ENCODE data around the gene ZSWIM7.
"Not testable (repeated sequence)": the region's sequence is repeated elsewhere in the genome, so short reads cannot be mapped to it uniquely, and the experiment has no call there.

The ZSWIM7 gene

GRCh38 chr17:15943971-15944758 is 55.3 kb downstream of the ZSWIM7 start:
- Histone ChIP-seq H3K4me1 (ENCODE audit: control insufficient read depth, insufficient read depth, low read length) (peaks cover 28% of the 10 kb centered on the region), H3K4me3 (ENCODE audit: low read length) (peak overlapping the region; percentile 87), H3K27me3 (replicated peaks; ENCODE audit: control insufficient read depth, insufficient read depth, low read length) (no peaks in the 10 kb centered on the region), H3K9ac (ENCODE audit: low read length) (peak overlapping the region; percentile 77), H3K9me3 (ENCODE audit: control insufficient read depth, low read length) (no peaks in the 10 kb centered on the region), H3K36me3 (ENCODE audit: control insufficient read depth, insufficient read depth, low read length, severe bottlenecking) (no peaks in the 10 kb centered on the region)
- DNase-seq (ENCODE audit: low read depth), result no peak

GRCh38 chr17:15942207-15942833 is 57.2 kb downstream of the ZSWIM7 start:
- H3K27me3 ChIP-seq (replicated peaks; ENCODE audit: control insufficient read depth, insufficient read depth, low read length), result no peaks in the 10 kb centered on the region
- no peak overlapping the region for H3K4me3 ChIP-seq (ENCODE audit: low read length)
- DNase-seq (ENCODE audit: low read depth), result no peak
- no peaks in the 10 kb centered on the region for H3K9me3 ChIP-seq (ENCODE audit: control insufficient read depth, low read length)
- H3K4me1 ChIP-seq (ENCODE audit: control insufficient read depth, insufficient read depth, low read length), result peaks cover 21% of the 10 kb centered on the region
- no peak overlapping the region for H3K9ac ChIP-seq (ENCODE audit: low read length)
- H3K36me3 ChIP-seq (ENCODE audit: control insufficient read depth, insufficient read depth, low read length, severe bottlenecking), result no peaks in the 10 kb centered on the region

- Histone ChIP-seq H3K27me3 (replicated peaks; ENCODE audit: control insufficient read depth, insufficient read depth, low read length) (no peaks in the 10 kb centered on the region), H3K4me3 (ENCODE audit: low read length) (no peak overlapping the region), H3K9me3 (ENCODE audit: control insufficient read depth, low read length) (no peaks in the 10 kb centered on the region), H3K36me3 (ENCODE audit: control insufficient read depth, insufficient read depth, low read length, severe bottlenecking) (no peaks in the 10 kb centered on the region), H3K4me1 (ENCODE audit: control insufficient read depth, insufficient read depth, low read length) (peaks cover 15% of the 10 kb centered on the region), H3K9ac (ENCODE audit: low read length) (no peak overlapping the region)
- no peak for DNase-seq (ENCODE audit: low read depth)
These were observed 57.7 kb downstream of the ZSWIM7 start for GRCh38 chr17:15941781-15942180.

GRCh38 chr17:15936481-15936880 is 63.0 kb downstream of the ZSWIM7 start:
- not testable (repeated sequence) for H3K4me1 ChIP-seq (ENCODE audit: control insufficient read depth, insufficient read depth, low read length); H3K4me3 ChIP-seq (ENCODE audit: low read length); H3K36me3 ChIP-seq (ENCODE audit: control insufficient read depth, insufficient read depth, low read length, severe bottlenecking); H3K27me3 ChIP-seq (replicated peaks; ENCODE audit: control insufficient read depth, insufficient read depth, low read length); DNase-seq (ENCODE audit: low read depth); H3K9me3 ChIP-seq (ENCODE audit: control insufficient read depth, low read length); H3K9ac ChIP-seq (ENCODE audit: low read length)

- H3K9ac ChIP-seq (ENCODE audit: low read length), result no peak overlapping the region
- H3K4me1 ChIP-seq (ENCODE audit: control insufficient read depth, insufficient read depth, low read length), result no peaks in the 10 kb centered on the region
- no peak overlapping the region for H3K4me3 ChIP-seq (ENCODE audit: low read length)
- no peaks in the 10 kb centered on the region for H3K27me3 ChIP-seq (replicated peaks; ENCODE audit: control insufficient read depth, insufficient read depth, low read length)
- no peak for DNase-seq (ENCODE audit: low read depth)
- H3K9me3 ChIP-seq (ENCODE audit: control insufficient read depth, low read length), result no peaks in the 10 kb centered on the region
- H3K36me3 ChIP-seq (ENCODE audit: control insufficient read depth, insufficient read depth, low read length, severe bottlenecking), result no peaks in the 10 kb centered on the region
These were observed 63.6 kb downstream of the ZSWIM7 start for GRCh38 chr17:15935891-15936290.

GRCh38 chr17:15934866-15935265 is 64.6 kb downstream of the ZSWIM7 start:
- Histone ChIP-seq H3K27me3 (replicated peaks; ENCODE audit: control insufficient read depth, insufficient read depth, low read length) (no peaks in the 10 kb centered on the region), H3K4me3 (ENCODE audit: low read length) (no peak overlapping the region), H3K4me1 (ENCODE audit: control insufficient read depth, insufficient read depth, low read length) (no peaks in the 10 kb centered on the region), H3K9ac (ENCODE audit: low read length) (no peak overlapping the region), H3K9me3 (ENCODE audit: control insufficient read depth, low read length) (no peaks in the 10 kb centered on the region), H3K36me3 (ENCODE audit: control insufficient read depth, insufficient read depth, low read length, severe bottlenecking) (no peaks in the 10 kb centered on the region)
- no peak for DNase-seq (ENCODE audit: low read depth)

GRCh38 chr17:15931394-15931793 is 68.1 kb downstream of the ZSWIM7 start:
- no peak for DNase-seq (ENCODE audit: low read depth)
- peaks cover 18% of the 10 kb centered on the region for H3K27me3 ChIP-seq (replicated peaks; ENCODE audit: control insufficient read depth, insufficient read depth, low read length)
- H3K4me1 ChIP-seq (ENCODE audit: control insufficient read depth, insufficient read depth, low read length), result no peaks in the 10 kb centered on the region
- H3K9me3 ChIP-seq (ENCODE audit: control insufficient read depth, low read length), result no peaks in the 10 kb centered on the region
- no peak overlapping the region for H3K9ac ChIP-seq (ENCODE audit: low read length)
- H3K36me3 ChIP-seq (ENCODE audit: control insufficient read depth, insufficient read depth, low read length, severe bottlenecking), result no peaks in the 10 kb centered on the region
- H3K4me3 ChIP-seq (ENCODE audit: low read length), result no peak overlapping the region

- peaks cover 18% of the 10 kb centered on the region for H3K27me3 ChIP-seq (replicated peaks; ENCODE audit: control insufficient read depth, insufficient read depth, low read length)
- H3K9ac ChIP-seq (ENCODE audit: low read length), result no peak overlapping the region
- H3K4me3 ChIP-seq (ENCODE audit: low read length), result no peak overlapping the region
- H3K4me1 ChIP-seq (ENCODE audit: control insufficient read depth, insufficient read depth, low read length), result no peaks in the 10 kb centered on the region
- H3K36me3 ChIP-seq (ENCODE audit: control insufficient read depth, insufficient read depth, low read length, severe bottlenecking), result no peaks in the 10 kb centered on the region
- H3K9me3 ChIP-seq (ENCODE audit: control insufficient read depth, low read length), result no peaks in the 10 kb centered on the region
- no peak for DNase-seq (ENCODE audit: low read depth)
These were observed 69.1 kb downstream of the ZSWIM7 start for GRCh38 chr17:15930426-15930825.

GRCh38 chr17:15929941-15930340 is 69.6 kb downstream of the ZSWIM7 start:
- no peaks in the 10 kb centered on the region for H3K9me3 ChIP-seq (ENCODE audit: control insufficient read depth, low read length)
- no peaks in the 10 kb centered on the region for H3K36me3 ChIP-seq (ENCODE audit: control insufficient read depth, insufficient read depth, low read length, severe bottlenecking)
- no peak overlapping the region for H3K4me3 ChIP-seq (ENCODE audit: low read length)
- DNase-seq (ENCODE audit: low read depth), result no peak
- peaks cover 18% of the 10 kb centered on the region for H3K27me3 ChIP-seq (replicated peaks; ENCODE audit: control insufficient read depth, insufficient read depth, low read length)
- no peak overlapping the region for H3K9ac ChIP-seq (ENCODE audit: low read length)
- H3K4me1 ChIP-seq (ENCODE audit: control insufficient read depth, insufficient read depth, low read length), result no peaks in the 10 kb centered on the region

GRCh38 chr17:15928286-15928785 is 71.2 kb downstream of the ZSWIM7 start:
- no peaks in the 10 kb centered on the region for H3K4me1 ChIP-seq (ENCODE audit: control insufficient read depth, insufficient read depth, low read length)
- H3K9ac ChIP-seq (ENCODE audit: low read length), result no peak overlapping the region
- H3K36me3 ChIP-seq (ENCODE audit: control insufficient read depth, insufficient read depth, low read length, severe bottlenecking), result no peaks in the 10 kb centered on the region
- H3K27me3 ChIP-seq (replicated peaks; ENCODE audit: control insufficient read depth, insufficient read depth, low read length), result peaks cover 18% of the 10 kb centered on the region
- H3K4me3 ChIP-seq (ENCODE audit: low read length), result no peak overlapping the region
- no peak for DNase-seq (ENCODE audit: low read depth)
- no peaks in the 10 kb centered on the region for H3K9me3 ChIP-seq (ENCODE audit: control insufficient read depth, low read length)
